DOHH2 (cell line): Measurements from ENCODE around the gene BET1.

ENCODE experiments used
- H3F3A ChIP-seq: fragments of 200-600 bp; sonication (generic), shearing (Covaris generic); 2 replicates; pipeline ENCODE4 v1.6.0; 2016; ENCODE audit warnings: antibody characterized with exemption, mild to moderate bottlenecking; ENCODE audit not compliant: control insufficient read depth, insufficient read depth
- H3K27ac ChIP-seq: fragments of 200-600 bp; sonication (generic); 2 replicates; pipeline ENCODE4 v1.5.1; 2014; ENCODE audit warnings: low read depth, mild to moderate bottlenecking, low read length, moderate library complexity
- H3K27me3 ChIP-seq: fragments of 200-600 bp; sonication (generic); 2 replicates; pipeline ENCODE4 v1.6.1; 2014; ENCODE audit warnings: mild to moderate bottlenecking, low read length, mixed read lengths; ENCODE audit not compliant: control insufficient read depth
- H3K36me3 ChIP-seq: fragments of 200-600 bp; sonication (generic); 2 replicates; pipeline ENCODE4 v1.6.1; 2014; ENCODE audit warnings: mild to moderate bottlenecking, low read length, moderate library complexity, mixed read lengths; ENCODE audit not compliant: control insufficient read depth
- H3K4me1 ChIP-seq: fragments of 200-600 bp; sonication (generic); 2 replicates; pipeline ENCODE4 v1.6.1; 2014; ENCODE audit warnings: mild to moderate bottlenecking, low read length, mixed read lengths; ENCODE audit not compliant: control insufficient read depth
- H3K4me2 ChIP-seq: fragments of 200-600 bp; sonication (generic); 2 replicates; pipeline ENCODE4 v1.6.0; 2014; ENCODE audit warnings: mild to moderate bottlenecking, low read length, moderate library complexity
- H3K4me3 ChIP-seq: fragments of 200-600 bp; sonication (generic); 2 replicates; pipeline ENCODE4 v1.5.1; 2014; ENCODE audit warnings: mild to moderate bottlenecking, low read length, mixed read lengths
- H3K79me2 ChIP-seq: fragments of 200-600 bp; sonication (generic); 2 replicates; pipeline ENCODE4 v1.6.1; 2014; ENCODE audit warnings: mild to moderate bottlenecking, low read length, mixed read lengths; ENCODE audit not compliant: control insufficient read depth
- H3K9me2 ChIP-seq: fragments of 200-600 bp; sonication (generic); replicated peaks from 2 replicates; pipeline ENCODE4 v1.6.1; 2014; ENCODE audit warnings: mild to moderate bottlenecking, low read length, mixed read lengths; ENCODE audit not compliant: control insufficient read depth
- H3K9me3 ChIP-seq: fragments of 200-600 bp; sonication (generic); 2 replicates; pipeline ENCODE4 v1.6.1; 2014; ENCODE audit warnings: antibody characterized with exemption, low read length, mixed read lengths; ENCODE audit not compliant: control insufficient read depth, insufficient read depth
- H4K20me1 ChIP-seq: fragments of 200-600 bp; sonication (generic); 2 replicates; pipeline ENCODE4 v1.6.0; 2014; ENCODE audit warnings: low read depth, mild to moderate bottlenecking, antibody characterized with exemption, low read length, moderate library complexity; ENCODE audit not compliant: control insufficient read depth, insufficient read depth
- EZH2phosphoT487 ChIP-seq: fragments of 200-600 bp; sonication (generic); IDR thresholded peaks from 2 replicates; pipeline ENCODE4 v1.6.1; 2017; ENCODE audit warnings: borderline replicate concordance, mild to moderate bottlenecking, antibody characterized with exemption, low read length, moderate library complexity, mixed read lengths
- TF ChIP-seq, protein P1 (sequence below): fragments of 200-600 bp; sonication (generic); IDR thresholded peaks from one replicate; pipeline ENCODE4 v1.5.1; 2014; ENCODE audit warnings: antibody characterized with exemption, mild to moderate bottlenecking, low read depth, low read length; ENCODE audit not compliant: poor library complexity, severe bottlenecking

The BET1 gene

GRCh38 chr7:93968911-93969620 is 35.1 kb downstream of the BET1 start:
- Histone ChIP-seq H3K79me2 (no peaks in the 10 kb centered on the region), H4K20me1 (no peaks in the 10 kb centered on the region), H3K4me1 (no peaks in the 10 kb centered on the region), H3K4me2 (no peak overlapping the region), H3K27me3 (no peaks in the 10 kb centered on the region), H3K4me3 (no peak overlapping the region), H3F3A (0 out of 2 replicates have a peak, but pooled peaks cover 3% of the 10 kb centered on the region), H3K9me2 (no peaks in the 10 kb centered on the region), H3K36me3 (no peaks in the 10 kb centered on the region), H3K9me3 (no peaks in the 10 kb centered on the region), H3K27ac (no peak overlapping the region)
- TF ChIP-seq, protein P1, sequence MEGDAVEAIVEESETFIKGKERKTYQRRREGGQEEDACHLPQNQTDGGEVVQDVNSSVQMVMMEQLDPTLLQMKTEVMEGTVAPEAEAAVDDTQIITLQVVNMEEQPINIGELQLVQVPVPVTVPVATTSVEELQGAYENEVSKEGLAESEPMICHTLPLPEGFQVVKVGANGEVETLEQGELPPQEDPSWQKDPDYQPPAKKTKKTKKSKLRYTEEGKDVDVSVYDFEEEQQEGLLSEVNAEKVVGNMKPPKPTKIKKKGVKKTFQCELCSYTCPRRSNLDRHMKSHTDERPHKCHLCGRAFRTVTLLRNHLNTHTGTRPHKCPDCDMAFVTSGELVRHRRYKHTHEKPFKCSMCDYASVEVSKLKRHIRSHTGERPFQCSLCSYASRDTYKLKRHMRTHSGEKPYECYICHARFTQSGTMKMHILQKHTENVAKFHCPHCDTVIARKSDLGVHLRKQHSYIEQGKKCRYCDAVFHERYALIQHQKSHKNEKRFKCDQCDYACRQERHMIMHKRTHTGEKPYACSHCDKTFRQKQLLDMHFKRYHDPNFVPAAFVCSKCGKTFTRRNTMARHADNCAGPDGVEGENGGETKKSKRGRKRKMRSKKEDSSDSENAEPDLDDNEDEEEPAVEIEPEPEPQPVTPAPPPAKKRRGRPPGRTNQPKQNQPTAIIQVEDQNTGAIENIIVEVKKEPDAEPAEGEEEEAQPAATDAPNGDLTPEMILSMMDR, result no peak
- TF ChIP-seq EZH2phosphoT487, result no peak

GRCh38 chr7:93964813-93965212 is 39.3 kb downstream of the BET1 start:
- Histone ChIP-seq H3K27ac (no peak overlapping the region), H3K4me1 (no peaks in the 10 kb centered on the region)

GRCh38 chr7:93964262-93964661 is 39.9 kb downstream of the BET1 start:
- H3K9me2 ChIP-seq, result no peaks in the 10 kb centered on the region
- H3K9me3 ChIP-seq, result no peaks in the 10 kb centered on the region

More at GRCh38 chr7:93964813-93965212, 39.3 kb downstream of the BET1 start:
- H3F3A ChIP-seq, result no peaks in the 10 kb centered on the region
- no peaks in the 10 kb centered on the region for H3K9me3 ChIP-seq
- no peak overlapping the region for H3K4me3 ChIP-seq
- no peaks in the 10 kb centered on the region for H3K36me3 ChIP-seq
- H3K27me3 ChIP-seq, result no peaks in the 10 kb centered on the region
- no peak for TF ChIP-seq EZH2phosphoT487
- TF ChIP-seq, protein P1, result no peak
- H3K4me2 ChIP-seq, result no peak overlapping the region
- H3K9me2 ChIP-seq, result no peaks in the 10 kb centered on the region
- H3K79me2 ChIP-seq, result no peaks in the 10 kb centered on the region
- no peaks in the 10 kb centered on the region for H4K20me1 ChIP-seq

More at GRCh38 chr7:93964262-93964661, 39.9 kb downstream of the BET1 start:
- no peak overlapping the region for H3K4me2 ChIP-seq
- H3K4me3 ChIP-seq, result no peak overlapping the region
- H3K4me1 ChIP-seq, result no peaks in the 10 kb centered on the region
- TF ChIP-seq EZH2phosphoT487, result no peak
- TF ChIP-seq, protein P1, result no peak
- H3K36me3 ChIP-seq, result no peaks in the 10 kb centered on the region
- H3K79me2 ChIP-seq, result no peaks in the 10 kb centered on the region
- no peaks in the 10 kb centered on the region for H4K20me1 ChIP-seq
- H3F3A ChIP-seq, result no peaks in the 10 kb centered on the region
- H3K27ac ChIP-seq, result no peak overlapping the region
- no peaks in the 10 kb centered on the region for H3K27me3 ChIP-seq
